GM20000 (cell line): ENCODE measurements around the gene LINGO4.

ENCODE experiments used
- DNase-seq: peaks from one replicate; pipeline ENCODE4 v3.0.0; 2012; ENCODE audit warnings: low spot score
- CTCF ChIP-seq: IDR thresholded peaks from 2 replicates; pipeline ENCODE4 v1.5.1; 2012; ENCODE audit warnings: mild to moderate bottlenecking, control low read depth; ENCODE audit errors: extremely low read depth, missing control alignments

The LINGO4 gene

GRCh38 chr1:151817353-151817730 lies 12.1 kb upstream of the LINGO4 start:
- no peak for DNase-seq
- no peak for TF ChIP-seq CTCF

DNA sequence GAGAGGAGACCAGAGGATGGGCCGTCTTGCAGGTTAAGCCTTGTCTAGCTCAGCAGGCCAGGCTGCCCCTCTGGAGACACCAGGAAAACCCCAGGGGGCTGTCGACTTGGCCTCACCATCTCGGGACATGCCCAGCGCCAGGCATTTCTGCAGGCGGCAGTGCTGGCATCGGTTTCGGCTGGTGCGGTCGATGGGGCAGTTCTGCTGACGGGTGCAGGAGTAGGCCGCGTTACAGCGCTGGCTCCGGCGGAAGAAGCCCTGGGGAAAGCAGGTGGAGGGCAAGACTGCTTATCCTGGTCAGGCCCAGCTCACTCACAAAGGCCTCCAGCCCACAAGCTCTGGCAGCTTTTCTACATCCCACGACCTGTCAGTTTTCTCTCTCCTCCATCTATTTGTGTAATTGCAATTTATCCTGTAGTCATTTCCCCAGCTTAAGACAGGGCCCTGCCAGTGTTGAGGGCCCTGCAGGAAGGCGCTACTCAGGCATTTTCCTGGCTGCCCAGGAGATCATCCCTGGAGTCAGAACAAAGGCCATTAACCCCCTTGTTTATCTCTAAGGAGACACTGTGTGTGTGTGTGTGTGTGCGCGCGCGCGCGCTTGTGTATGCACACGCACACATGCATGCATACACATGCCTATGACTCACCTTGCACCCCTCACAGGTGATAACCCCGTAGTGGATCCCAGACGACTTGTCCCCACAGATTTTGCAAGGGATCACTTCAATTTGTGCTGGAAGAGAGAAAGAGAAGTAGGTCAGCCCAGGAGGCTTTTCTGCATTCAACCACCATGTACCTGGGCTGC lies 11.5 kb upstream of the LINGO4 start:
- no peak for TF ChIP-seq CTCF
- no peak for DNase-seq

- DNase-seq: no peak
- no peak for TF ChIP-seq CTCF
These were observed 10.6 kb upstream of the LINGO4 start for GRCh38 chr1:151815716-151816327.

- DNase-seq: no peak
- TF ChIP-seq CTCF: no peak
These were observed 9.8 kb upstream of the LINGO4 start for GRCh38 chr1:151814971-151815545.

DNA sequence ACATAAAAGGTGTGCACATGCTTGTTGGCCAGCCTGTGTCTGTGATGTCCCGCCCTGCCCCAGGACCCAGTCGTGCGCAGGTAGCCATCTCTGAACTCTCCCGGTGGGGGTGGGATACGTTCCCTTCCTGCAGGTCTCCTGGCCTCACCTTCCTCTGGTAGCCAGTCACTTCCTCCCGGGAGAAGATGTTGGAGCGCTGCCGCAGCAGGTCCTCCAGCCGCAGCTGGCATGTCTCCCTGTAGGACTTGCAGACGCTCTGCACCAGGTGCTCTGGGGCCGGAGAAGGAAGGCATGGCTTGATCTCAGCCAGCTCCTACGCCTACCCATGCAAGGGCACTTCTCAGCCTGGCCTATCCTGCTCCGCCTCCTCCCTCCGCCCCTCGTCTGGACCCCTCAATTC lies 9.2 kb upstream of the LINGO4 start:
- DNase-seq: no peak
- TF ChIP-seq CTCF: no peak

- no peak for TF ChIP-seq CTCF
- no peak for DNase-seq
These were observed 8.2 kb upstream of the LINGO4 start for GRCh38 chr1:151813271-151813977.

DNA sequence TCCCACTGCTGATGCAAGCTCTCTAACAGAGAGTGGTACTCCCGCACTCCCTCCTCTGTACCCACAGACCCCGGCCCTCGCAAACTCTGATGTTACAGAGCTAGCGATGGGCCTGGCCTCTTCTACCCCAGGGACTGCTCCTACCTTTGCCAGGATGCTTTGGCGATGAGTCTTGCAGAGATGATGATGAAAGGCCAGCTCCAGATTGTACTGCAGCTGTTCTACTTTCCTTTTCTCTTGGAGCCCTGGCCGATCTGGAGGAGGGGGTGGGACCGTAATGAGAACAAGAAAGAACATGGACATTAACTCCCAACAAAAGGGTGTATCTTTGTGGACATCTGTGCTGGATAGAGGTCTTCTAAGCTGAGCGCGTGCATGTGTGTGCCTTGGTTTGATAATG lies 6.0 kb upstream of the LINGO4 start:
- TF ChIP-seq CTCF: no peak
- no peak for DNase-seq
